GM18873 (cell line): Measurements from ENCODE around the gene RBM15B.

Experiments used
- ATAC-seq: cut with Tn5 transposase; IDR thresholded peaks from one replicate; pipeline ENCODE4 v1.9.1; 2021; ENCODE audit warnings: mild to moderate bottlenecking, moderate library complexity, moderate number of reproducible peaks; ENCODE audit not compliant: unreplicated experiment, low FRiP score

The RBM15B gene

DNA sequence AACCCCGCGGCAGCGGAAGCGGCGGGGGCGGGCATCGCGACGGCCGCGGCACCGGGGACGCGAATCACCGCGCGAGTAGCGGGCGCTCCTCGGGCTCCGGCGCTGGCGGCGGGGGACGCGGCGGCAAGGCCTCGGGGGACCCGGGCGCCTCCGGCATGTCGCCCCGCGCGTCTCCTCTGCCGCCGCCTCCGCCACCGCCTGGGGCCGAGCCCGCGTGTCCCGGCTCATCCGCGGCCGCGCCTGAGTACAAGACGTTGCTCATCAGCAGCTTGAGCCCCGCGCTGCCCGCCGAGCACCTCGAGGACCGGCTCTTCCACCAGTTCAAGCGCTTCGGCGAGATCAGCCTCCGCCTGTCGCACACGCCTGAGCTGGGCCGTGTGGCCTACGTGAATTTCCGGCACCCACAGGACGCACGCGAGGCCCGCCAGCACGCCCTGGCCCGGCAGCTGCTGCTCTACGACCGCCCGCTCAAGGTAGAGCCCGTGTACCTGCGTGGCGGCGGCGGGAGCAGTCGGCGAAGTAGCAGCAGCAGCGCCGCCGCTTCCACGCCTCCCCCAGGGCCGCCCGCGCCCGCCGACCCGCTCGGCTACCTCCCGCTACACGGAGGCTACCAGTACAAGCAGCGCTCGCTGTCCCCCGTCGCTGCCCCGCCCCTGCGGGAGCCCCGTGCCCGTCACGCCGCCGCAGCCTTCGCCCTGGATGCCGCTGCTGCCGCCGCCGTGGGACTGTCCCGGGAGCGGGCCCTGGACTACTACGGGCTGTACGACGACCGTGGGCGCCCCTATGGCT lies 675 bp downstream of the RBM15B start:
- no peak for ATAC-seq

DNA sequence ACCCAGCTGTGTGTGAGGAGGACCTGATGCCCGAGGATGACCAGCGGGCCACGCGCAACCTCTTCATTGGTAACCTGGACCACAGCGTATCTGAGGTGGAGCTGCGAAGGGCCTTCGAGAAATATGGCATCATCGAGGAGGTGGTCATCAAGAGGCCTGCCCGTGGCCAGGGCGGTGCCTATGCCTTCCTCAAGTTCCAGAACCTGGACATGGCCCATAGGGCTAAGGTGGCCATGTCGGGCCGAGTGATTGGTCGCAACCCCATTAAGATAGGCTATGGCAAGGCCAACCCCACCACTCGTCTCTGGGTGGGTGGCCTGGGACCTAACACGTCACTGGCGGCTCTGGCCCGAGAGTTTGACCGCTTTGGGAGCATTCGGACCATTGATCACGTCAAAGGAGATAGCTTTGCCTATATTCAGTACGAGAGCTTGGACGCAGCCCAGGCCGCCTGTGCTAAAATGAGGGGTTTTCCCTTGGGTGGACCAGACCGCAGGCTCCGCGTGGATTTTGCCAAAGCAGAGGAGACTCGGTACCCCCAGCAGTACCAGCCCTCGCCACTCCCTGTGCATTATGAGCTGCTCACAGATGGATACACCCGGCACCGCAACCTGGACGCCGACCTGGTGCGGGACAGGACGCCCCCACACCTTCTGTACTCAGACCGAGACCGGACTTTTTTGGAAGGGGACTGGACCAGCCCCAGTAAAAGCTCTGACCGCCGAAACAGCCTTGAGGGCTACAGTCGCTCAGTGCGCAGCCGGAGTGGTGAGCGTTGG lies 1.5 kb downstream of the RBM15B start:
- ATAC-seq, result no peak

DNA sequence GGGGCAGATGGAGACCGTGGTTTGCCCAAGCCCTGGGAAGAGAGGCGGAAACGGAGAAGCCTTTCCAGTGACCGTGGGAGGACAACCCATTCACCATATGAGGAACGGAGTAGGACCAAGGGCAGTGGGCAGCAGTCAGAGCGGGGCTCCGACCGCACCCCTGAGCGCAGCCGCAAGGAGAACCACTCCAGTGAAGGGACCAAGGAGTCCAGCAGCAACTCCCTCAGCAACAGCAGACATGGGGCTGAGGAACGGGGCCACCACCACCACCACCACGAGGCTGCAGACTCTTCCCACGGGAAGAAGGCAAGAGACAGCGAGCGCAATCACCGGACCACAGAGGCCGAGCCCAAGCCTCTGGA lies 2.0 kb downstream of the RBM15B start:
- ATAC-seq, result no peak

DNA sequence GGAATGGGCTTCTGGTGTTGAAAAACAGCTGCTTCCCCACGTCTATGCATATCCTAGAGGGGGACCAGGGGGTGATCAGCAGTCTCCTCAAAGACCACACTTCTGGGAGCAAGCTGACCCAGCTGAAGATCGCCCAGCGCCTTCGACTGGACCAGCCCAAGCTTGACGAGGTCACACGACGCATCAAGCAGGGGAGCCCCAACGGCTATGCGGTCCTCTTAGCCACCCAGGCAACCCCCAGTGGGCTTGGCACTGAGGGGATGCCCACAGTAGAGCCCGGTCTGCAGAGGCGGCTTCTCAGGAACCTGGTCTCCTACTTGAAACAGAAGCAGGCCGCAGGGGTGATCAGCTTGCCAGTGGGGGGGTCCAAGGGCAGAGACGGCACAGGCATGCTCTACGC lies 2.5 kb downstream of the RBM15B start:
- no peak for ATAC-seq

DNA sequence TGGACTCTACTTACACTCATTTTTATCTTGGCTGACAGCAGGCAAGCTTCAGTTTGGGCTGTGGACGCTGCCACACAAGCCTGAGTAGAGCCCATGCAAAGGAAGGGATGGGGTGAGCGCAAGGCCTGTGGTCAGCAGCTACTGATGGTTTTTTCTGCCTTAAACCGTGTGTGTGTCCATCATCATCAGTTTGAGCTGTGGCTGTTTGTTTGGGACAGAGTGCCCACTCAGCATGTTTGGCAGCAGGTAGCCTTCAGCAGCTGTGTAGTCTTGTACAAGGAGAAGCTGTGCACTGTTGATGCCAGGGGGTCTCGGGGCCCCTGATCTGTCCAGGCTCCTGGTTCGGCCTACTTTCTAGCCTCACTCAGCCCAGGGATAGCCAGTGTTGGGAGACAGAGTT lies 3.5 kb downstream of the RBM15B start:
- ATAC-seq, result no peak

DNA sequence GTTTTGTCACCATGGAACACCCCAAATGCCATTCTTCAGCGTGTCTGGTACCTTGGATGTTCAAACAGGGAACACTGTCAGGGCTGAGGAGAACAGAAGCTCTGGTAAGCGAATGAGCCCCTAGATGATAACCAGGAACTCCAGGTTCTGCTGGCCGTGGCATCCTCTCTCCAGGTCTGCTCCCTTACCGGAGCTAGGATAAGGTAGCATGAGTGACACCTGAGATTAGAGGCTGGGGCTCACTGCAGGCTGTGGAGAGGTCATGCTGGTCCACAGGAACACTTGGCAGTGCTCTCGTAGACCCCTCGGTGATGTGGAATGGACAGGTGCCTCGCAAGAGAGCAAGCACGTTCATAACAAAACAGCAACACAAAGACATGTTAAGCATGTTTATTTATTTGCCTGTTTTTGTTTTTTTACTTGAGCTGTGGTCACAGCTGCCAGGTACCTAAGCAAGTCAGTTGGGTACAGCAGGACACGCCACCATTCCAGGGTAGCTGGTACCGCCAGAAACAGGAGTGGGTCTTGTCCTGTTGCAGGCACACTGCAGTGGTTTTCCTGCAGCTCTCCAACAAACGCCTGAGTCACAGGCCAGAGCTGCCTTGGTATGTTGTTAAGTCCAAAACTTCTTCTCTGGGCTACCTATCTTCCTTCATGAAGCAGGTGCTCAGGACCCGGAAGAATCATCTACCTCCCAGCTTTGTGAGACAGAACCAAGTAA lies 4.6 kb downstream of the RBM15B start:
- ATAC-seq, result no peak

GRCh38 chr3:51396401-51396800 lies 5.3 kb downstream of the RBM15B start:
- ATAC-seq, result no peak

- ATAC-seq, result no peak
These were observed 6.3 kb downstream of the RBM15B start for GRCh38 chr3:51397392-51397791.

GRCh38 chr3:51398595-51399310 lies 7.7 kb downstream of the RBM15B start:
- ATAC-seq, result no peak

- no peak for ATAC-seq
These were observed 9.1 kb downstream of the RBM15B start for GRCh38 chr3:51400166-51400565.

GRCh38 chr3:51401735-51402134 lies 10.7 kb downstream of the RBM15B start:
- ATAC-seq, result no peak

GRCh38 chr3:51403675-51404074 lies 12.6 kb downstream of the RBM15B start:
- ATAC-seq, result no peak

DNA sequence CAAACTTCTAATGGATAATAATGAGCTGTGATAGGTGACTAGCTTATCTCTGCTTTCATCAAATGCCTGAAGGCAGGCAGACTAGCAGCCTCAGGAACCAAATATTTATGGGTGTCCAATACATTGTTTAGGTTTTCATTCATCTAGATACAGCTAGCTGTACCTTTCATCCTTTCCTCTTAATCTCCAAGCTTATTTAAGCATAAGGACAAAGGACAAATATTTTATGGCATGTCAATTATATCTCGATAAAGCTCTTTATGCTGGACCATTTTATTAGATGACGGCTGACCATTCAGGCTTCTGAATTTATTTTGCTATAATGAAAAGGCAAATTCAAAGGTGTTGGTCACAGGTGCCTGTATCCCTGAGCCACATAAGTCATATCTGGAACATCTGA lies 16.9 kb downstream of the RBM15B start:
- ATAC-seq, result no peak

- no peak for ATAC-seq
These were observed 17.7 kb downstream of the RBM15B start for GRCh38 chr3:51408813-51409212.

- ATAC-seq, result no peak
These were observed 31.1 kb downstream of the RBM15B start for GRCh38 chr3:51422211-51422610.

DNA sequence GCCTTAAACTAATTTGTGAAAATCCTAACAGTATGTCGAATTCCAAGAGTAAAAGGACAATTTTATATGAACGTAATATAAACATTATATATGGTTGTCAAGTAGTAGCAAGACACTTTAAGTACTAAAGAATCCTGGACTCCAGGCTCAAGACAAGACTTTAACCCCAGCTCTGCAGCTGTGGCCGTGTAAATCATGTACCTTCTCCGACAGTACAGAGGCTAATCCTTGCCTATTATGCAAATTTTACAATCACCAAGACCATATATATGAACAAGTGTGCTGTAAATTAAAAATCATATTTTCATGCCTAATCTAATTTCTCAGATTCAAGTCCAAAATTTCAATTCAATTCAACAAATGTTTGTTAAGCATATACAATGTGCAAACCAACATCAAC lies 35.8 kb downstream of the RBM15B start:
- ATAC-seq, result no peak

DNA sequence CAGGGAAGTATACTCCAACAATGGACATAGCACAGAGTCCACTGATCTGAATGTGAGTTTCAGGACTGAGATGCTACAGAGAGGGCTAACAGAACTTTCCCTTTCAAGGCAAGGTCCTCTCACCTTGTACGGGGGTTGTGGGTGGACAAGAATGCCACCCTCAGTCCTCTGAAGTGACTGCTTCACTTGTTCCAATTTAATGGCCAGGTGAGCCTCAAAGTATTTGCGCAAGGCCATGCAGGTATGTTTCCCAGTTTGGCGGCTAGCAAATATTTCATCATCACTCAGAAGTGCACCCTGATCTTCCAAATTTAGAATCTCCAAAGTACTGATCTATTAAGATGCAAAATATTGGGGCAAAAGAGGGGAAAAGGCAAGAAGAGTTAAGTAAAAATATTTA lies 38.1 kb downstream of the RBM15B start:
- no peak for ATAC-seq

DNA sequence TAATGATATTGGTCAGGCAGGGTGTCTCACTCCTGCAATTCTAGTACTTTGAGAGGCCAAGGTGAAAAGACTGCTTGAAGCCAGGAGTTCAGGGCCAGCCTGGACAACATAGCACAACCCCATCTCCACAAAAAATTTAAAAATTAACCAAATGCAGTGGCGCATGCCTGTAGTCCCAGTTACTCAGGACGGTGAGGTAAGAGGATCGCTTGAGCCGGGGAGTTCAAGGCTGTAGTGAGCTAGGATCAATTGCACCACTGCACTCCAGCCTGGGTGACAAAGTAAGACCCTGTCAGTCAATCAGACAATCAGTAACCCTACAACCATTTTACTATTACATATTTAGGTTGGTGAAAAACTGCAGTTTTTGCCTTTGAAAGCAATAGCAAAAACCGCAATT lies 43.0 kb downstream of the RBM15B start:
- ATAC-seq, result no peak

GRCh38 chr3:51434746-51435327 lies 43.8 kb downstream of the RBM15B start:
- ATAC-seq, result no peak

- no peak for ATAC-seq
These were observed 46.0 kb downstream of the RBM15B start for GRCh38 chr3:51436998-51437639.
